Measurements from ENCODE around the gene SIGLEC1. TPM values are rescaled to one million over a fixed set of nuclear protein-coding genes. Genes with fewer than 3 reads are reported as not detected.

SIGLEC1 gene
- total RNA-seq, 1 experiment from 2014 or later = 0.17 TPM

DNA sequence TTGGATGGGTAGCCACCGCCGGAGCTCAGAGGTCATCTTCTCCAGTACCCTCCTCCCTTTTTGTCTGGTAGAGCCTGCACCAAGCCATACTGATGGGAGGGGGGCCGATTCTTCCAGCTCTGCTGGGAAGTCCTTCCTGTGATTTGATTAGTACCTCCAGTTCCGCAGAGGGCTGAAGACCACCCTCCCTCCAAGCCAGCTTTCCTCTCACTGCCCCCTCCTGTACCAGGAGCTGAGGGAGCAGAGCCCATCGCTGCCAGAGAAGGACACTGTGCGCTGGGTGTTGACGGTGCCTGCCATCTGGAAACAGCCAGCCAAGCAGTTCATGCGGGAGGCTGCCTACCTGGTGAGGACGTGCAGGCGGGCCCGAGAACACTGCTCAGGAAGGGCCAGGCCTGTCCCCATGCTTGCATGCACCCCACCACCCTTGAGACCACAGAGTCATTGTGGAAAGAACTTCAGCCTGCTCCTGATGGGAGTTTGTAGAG lies 33.3 kb upstream of the SIGLEC1 start (continued):
- TF ChIP-seq ZBTB33 (IDR thresholded peaks at IDR 0.05; ENCODE audit: extremely low read depth, insufficient replicate concordance, low read length) (no peak), SIN3A (IDR thresholded peaks at IDR 0.05; ENCODE audit: low read depth) (no peak), ZNF274 (IDR thresholded peaks at IDR 0.05; ENCODE audit: low read depth, low read length) (no peak), EZH2 (IDR thresholded peaks at IDR 0.05) (no peak), TCF7L2 (IDR thresholded peaks at IDR 0.05; ENCODE audit: borderline replicate concordance, extremely low read depth, insufficient read depth, insufficient read length) (no peak), RAD21 (IDR thresholded peaks at IDR 0.05; ENCODE audit: low read depth) (no peak)
- TF ChIP-seq, protein P1, sequence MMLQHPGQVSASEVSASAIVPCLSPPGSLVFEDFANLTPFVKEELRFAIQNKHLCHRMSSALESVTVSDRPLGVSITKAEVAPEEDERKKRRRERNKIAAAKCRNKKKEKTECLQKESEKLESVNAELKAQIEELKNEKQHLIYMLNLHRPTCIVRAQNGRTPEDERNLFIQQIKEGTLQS (IDR thresholded peaks at IDR 0.05) = no peak

DNA sequence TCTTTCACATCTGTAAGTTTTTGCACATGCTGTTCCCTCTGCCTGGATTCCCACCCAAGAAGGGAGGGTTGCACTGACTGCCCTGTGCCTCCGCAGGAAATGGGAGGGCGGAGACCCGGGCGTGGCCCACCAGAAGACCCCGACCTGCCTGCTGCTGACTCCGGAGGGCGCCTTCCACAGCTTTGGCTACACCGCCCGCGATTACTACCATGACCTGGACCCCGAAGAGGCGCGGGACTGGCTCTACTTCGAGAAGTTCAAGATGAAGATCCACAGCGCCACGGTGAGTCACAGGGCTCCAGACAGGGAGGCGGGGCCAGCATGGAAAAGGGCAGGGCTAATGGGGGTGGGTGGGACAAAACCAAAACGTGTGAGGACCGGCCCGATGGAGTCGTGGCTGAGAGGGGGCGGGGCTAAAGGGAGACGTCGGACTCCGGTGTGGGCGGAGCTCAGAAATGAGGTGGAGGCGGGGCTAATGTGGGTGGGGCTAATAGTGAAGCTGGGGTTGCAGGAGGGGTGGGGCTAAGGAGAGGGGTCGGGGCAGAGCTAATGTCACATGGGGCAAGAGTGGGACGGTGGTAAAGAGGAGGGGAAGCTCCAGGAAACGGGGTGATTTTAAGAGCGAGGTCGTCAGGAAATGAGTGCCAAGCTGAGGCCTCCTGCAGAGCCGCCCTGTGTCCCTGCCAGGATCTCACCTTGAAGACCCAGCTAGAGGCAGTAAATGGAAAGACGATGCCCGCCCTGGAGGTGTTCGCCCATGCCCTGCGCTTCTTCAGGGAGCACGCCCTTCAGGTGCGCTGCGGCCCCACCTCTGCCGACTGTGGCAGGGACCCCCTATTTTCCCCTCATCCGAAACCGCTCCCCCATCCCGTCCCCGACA lies 32.6 kb upstream of the SIGLEC1 start:
- peak overlapping the region; percentile 88 for H3K4me2 ChIP-seq (ENCODE audit: low read length)
- peak overlapping the region; percentile 38; the same call in 1 of the 2 replicates for H3K9ac ChIP-seq (ENCODE audit: low read length)
- H3K27ac ChIP-seq (ENCODE audit: low read depth, low read length) = peak overlapping the region; percentile 21; the same call in 1 of the 2 replicates
- H3K4me1 ChIP-seq (ENCODE audit: control insufficient read depth in 1 of 2, insufficient read depth in 2 of 2, low read length in 2 of 2) = peaks cover 9 to 20% of the 10 kb centered on the region in 2 experiments
- TF ChIP-seq JUND (IDR thresholded peaks at IDR 0.05) (0 out of 2 replicates have a peak, but pooled peaks have one; percentile 15), POLR2A (IDR thresholded peaks at IDR 0.05; ENCODE audit: borderline replicate concordance, extremely low read depth, insufficient read depth, insufficient read length) (no peak), RAD21 (IDR thresholded peaks at IDR 0.05; ENCODE audit: low read depth) (no peak), SRF (IDR thresholded peaks at IDR 0.05; ENCODE audit: low read depth) (no peak)
- TF ChIP-seq, protein P2, sequence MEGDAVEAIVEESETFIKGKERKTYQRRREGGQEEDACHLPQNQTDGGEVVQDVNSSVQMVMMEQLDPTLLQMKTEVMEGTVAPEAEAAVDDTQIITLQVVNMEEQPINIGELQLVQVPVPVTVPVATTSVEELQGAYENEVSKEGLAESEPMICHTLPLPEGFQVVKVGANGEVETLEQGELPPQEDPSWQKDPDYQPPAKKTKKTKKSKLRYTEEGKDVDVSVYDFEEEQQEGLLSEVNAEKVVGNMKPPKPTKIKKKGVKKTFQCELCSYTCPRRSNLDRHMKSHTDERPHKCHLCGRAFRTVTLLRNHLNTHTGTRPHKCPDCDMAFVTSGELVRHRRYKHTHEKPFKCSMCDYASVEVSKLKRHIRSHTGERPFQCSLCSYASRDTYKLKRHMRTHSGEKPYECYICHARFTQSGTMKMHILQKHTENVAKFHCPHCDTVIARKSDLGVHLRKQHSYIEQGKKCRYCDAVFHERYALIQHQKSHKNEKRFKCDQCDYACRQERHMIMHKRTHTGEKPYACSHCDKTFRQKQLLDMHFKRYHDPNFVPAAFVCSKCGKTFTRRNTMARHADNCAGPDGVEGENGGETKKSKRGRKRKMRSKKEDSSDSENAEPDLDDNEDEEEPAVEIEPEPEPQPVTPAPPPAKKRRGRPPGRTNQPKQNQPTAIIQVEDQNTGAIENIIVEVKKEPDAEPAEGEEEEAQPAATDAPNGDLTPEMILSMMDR (IDR thresholded peaks at IDR 0.05 in 2 of 3, conservative IDR thresholded peaks at IDR 0.05 in 1 of 3; ENCODE audit: borderline replicate concordance in 1 of 3, insufficient read depth in 1 of 3, low read depth in 2 of 3, low read length in 2 of 3) = 0 out of 6 replicates have a peak, but pooled peaks of 1 of the 3 experiments have one; percentile 3
- H3K4me3 ChIP-seq (replicated peaks in 1 of 2; ENCODE audit: low read depth in 1 of 2, low read length in 2 of 2) = peak overlapping the region; percentile 15 to 52
- H3K79me2 ChIP-seq (ENCODE audit: insufficient read depth, low read length) = no peaks in the 10 kb centered on the region
- CTCF ChIA-PET = interaction anchor here (0.8 to 1.8 kb wide), 6 partner anchors 8 to 269 kb away, joined by 3 to 13 read pairs (median 4); no protein-coding TSS in a partner anchor
- H3K9me2 ChIP-seq (ENCODE audit: insufficient read depth) = no peaks in the 10 kb centered on the region
- peak overlapping the region; percentile 52 for H2AFZ ChIP-seq (ENCODE audit: low read depth, low read length, poor library complexity, severe bottlenecking)
- intact Hi-C loops (cut with micrococcal nuclease) = loop anchor here (2.0 kb wide), 1 partner anchor 68 kb away; no protein-coding TSS in a partner anchor
- ATAC-seq (peak; percentile 90), DNase-seq (ENCODE audit: low read depth, low spot score) (peak; percentile 88)
- H3K36me3 ChIP-seq (ENCODE audit: control insufficient read depth in 1 of 2, insufficient read depth in 2 of 2, low read length in 2 of 2) = no peaks in the 10 kb centered on the region
- POLR2A ChIA-PET = interaction anchor here (0.9 kb wide), 1 partner anchor 23 kb away, joined by 4 read pairs; the partner anchor contains the start of gene ADISSP
- no peaks in the 10 kb centered on the region for H3K9me3 ChIP-seq (ENCODE audit: control insufficient read depth in 1 of 2, insufficient read depth in 1 of 2, low read depth in 1 of 2, low read length in 2 of 2)
- H3K27me3 ChIP-seq (ENCODE audit: insufficient read depth, low read length) = no peaks in the 10 kb centered on the region
- RAD21 ChIA-PET (ENCODE audit: low non-redundant PET in 1 of 2, low total read pairs in 2 of 2, uncharacterized antibody in 2 of 2, unreplicated experiment in 2 of 2) = interaction anchor here in 1 of 2 experiments (1.0 kb wide), 1 partner anchor 29 kb away, joined by 3 read pairs; no protein-coding TSS in a partner anchor
- no TSS peak for BruUV-seq (replicated peaks)
- no peaks in the 10 kb centered on the region for H4K20me1 ChIP-seq (ENCODE audit: insufficient read depth)
